DND-41 (cell line): ENCODE results near the gene DIP2B.

Experiments used
- CTCF ChIP-seq: IDR thresholded peaks from 2 replicates; pipeline ENCODE4 v1.5.1; 2012; ENCODE audit warnings: borderline replicate concordance, low read length, moderate library complexity, mild to moderate bottlenecking; ENCODE audit not compliant: poor library complexity, severe bottlenecking; ENCODE audit errors: extremely low read depth
- EZH2 ChIP-seq: IDR thresholded peaks from 3 replicates; pipeline ENCODE4 v1.6.1; 2012; ENCODE audit warnings: borderline replicate concordance, low read depth, mild to moderate bottlenecking, moderate library complexity, low read length, inconsistent platforms; ENCODE audit not compliant: severe bottlenecking

GRCh38 chr12:50554651-50555050, 49.9 kb downstream of the DIP2B start:
- TF ChIP-seq CTCF (no peak), EZH2 (no peak)
